ENCODE measurements around the gene SLC7A1. TPM values are rescaled to one million over a fixed set of nuclear protein-coding genes. Genes with fewer than 3 reads are reported as not detected.

SLC7A1 gene
- total and polyA plus RNA-seq, 2 of the 4 experiments (the other 2 are of a cell fraction) = 9.7 to 22.3 TPM

- Histone ChIP-seq H2AFZ (replicated peaks; ENCODE audit: low read length, poor library complexity) (no peak overlapping the region), H3K9me3 (ENCODE audit: control insufficient read depth, insufficient read depth, low read length) (no peaks in the 10 kb centered on the region), H3K14ac (replicated peaks; ENCODE audit: low read depth, low read length) (no peak overlapping the region), H4K91ac (ENCODE audit: insufficient read depth, low read depth, low read length) (no peak overlapping the region), H3K23ac (ENCODE audit: low read depth, low read length) (no peak overlapping the region), H4K20me1 (ENCODE audit: insufficient read depth, low read length) (no peaks in the 10 kb centered on the region), H3K79me1 (ENCODE audit: low read depth in 1 of 2, low read length in 2 of 2) (no peaks in the 10 kb centered on the region), H4K8ac (ENCODE audit: low read depth in 2 of 2, low read length in 2 of 2) (no peak overlapping the region), H2BK120ac (ENCODE audit: low read depth, low read length) (no peak overlapping the region), H3K56ac (ENCODE audit: extremely low read depth, insufficient read depth, low read length) (no peak overlapping the region), H3K9ac (ENCODE audit: low read depth, low read length) (no peak overlapping the region), H3K27ac (ENCODE audit: insufficient read depth, low read length) (no peak overlapping the region), H4K5ac (ENCODE audit: low read depth, low read length) (no peak overlapping the region), H3K36me3 (ENCODE audit: control insufficient read depth, insufficient read depth, low read length) (no peaks in the 10 kb centered on the region), H3K4me2 (ENCODE audit: low read depth, low read length) (no peak overlapping the region), H2AK9ac (replicated peaks; ENCODE audit: low read depth, low read length, poor library complexity) (no peak overlapping the region), H2BK20ac (ENCODE audit: low read depth, low read length) (no peak overlapping the region), H3K4me3 (ENCODE audit: insufficient read depth, low read depth, low read length) (no peak overlapping the region), H2BK15ac (ENCODE audit: low read depth, low read length) (no peak overlapping the region), H3K9me1 (ENCODE audit: insufficient read depth, low read length) (no peaks in the 10 kb centered on the region), H2BK5ac (ENCODE audit: low read depth, low read length, poor library complexity, severe bottlenecking) (no peak overlapping the region), H2AK5ac (ENCODE audit: low read depth, low read length) (no peak overlapping the region), H3K18ac (ENCODE audit: low read depth, low read length) (no peak overlapping the region), H3K4me1 (ENCODE audit: control insufficient read depth, insufficient read depth, low read length) (peaks cover 9% of the 10 kb centered on the region; the same call in 1 of the 2 replicates), H3K27me3 (ENCODE audit: control insufficient read depth, insufficient read depth, low read length) (peaks cover 33% of the 10 kb centered on the region), H3K4ac (ENCODE audit: low read depth, low read length) (no peak overlapping the region)
- DNase-seq (no peak), ATAC-seq (ENCODE audit: low read depth) (no peak)
- no TSS peak for BruUV-seq (replicated peaks)
- dilution Hi-C loops (cut with HindIII; ENCODE audit: low sequenced_read_pairs, unreplicated experiment) = no loop called here
- TF ChIP-seq FOS (IDR thresholded peaks at IDR 0.05; ENCODE audit: low read depth, low read length) (no peak), RFX5 (IDR thresholded peaks at IDR 0.05; ENCODE audit: low read depth, low read length) (no peak)
- intact Hi-C loops (cut with micrococcal nuclease) = no loop called here
- ChIA-PET CTCF (interaction anchor here (2.6 kb wide), 1 partner anchor 8 kb away, joined by 6 read pairs; no protein-coding TSS in a partner anchor), POLR2A (ENCODE audit: unreplicated experiment) (no interaction called here)
- in situ Hi-C loops (cut with MboI; ENCODE audit: low sequenced_read_pairs) = no loop called here
- WGBS, 2 experiments (ENCODE audit: extremely low coverage in 2 of 2, insufficient read length in 1 of 2) = 47% methylated on average over 2 of the region's 7 CpGs; no CpG with 5 or more reads in 1 of the 2 experiments
Observed at GRCh38 chr13:29499506-29500165, 95.9 kb downstream of the SLC7A1 start.
